Posterior vena cava (tissue), 2 donors: ENCODE measurements around the gene ERF. TPM values are rescaled to one million over a fixed set of nuclear protein-coding genes. Genes with fewer than 3 reads are reported as not detected.
A peak's percentile ranks its signal among the peaks of the same experiment; 100 is the strongest.

Source experiments
- DNase-seq: peaks from one replicate; pipeline ENCODE4 v3.0.0-alpha.2; 2020; ENCODE audit warnings: low spot score
- intact Hi-C, 2 donors: fragments of 100-400 bp; cut with DNase I; formaldehyde crosslinking; loops; one replicate each; pipeline versions ENCODE4 v1.14.1 to v1.14.2; 2022 to 2023
- total RNA-seq, 2 donors: library from RNA; stranded (reverse); fragmentation: NEBNext Ultra II Directional; extraction: Animal tissue kit (Norgen Biotek cat#: 25700); gene quantifications; one replicate each; pipeline ENCODE4 v1.2.1, GENCODE V29; 2021
- donor health status: DM: yes; HTN: yes; CAD: no.
- donor health status: DM: yes; HTN: yes; CAD: no.

ERF gene
- total RNA-seq, 2 donors from 2014 or later, result 47.9 to 54.5 TPM

DNA sequence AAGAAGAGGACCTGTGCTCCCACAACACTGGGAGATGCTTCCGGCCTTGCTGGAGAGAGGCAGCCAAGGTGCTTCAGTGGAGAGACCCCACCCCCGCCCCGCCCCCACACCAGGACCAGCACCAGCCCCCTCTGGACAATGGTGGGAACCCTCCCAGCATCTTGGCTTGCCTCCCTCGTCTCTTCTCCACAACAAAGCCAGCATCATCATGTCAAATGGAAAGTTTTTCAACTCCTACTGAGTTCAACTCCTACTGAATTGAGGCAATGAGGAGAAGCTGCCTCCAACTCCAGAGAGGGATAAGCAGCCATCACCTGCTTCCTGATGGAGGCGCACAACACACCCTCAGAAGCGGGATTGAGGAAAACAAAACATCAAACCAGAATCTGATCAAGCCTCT, 50.3 kb downstream of the ERF start:
- intact Hi-C loops, result no loop called here
- DNase-seq, result no peak

DNA sequence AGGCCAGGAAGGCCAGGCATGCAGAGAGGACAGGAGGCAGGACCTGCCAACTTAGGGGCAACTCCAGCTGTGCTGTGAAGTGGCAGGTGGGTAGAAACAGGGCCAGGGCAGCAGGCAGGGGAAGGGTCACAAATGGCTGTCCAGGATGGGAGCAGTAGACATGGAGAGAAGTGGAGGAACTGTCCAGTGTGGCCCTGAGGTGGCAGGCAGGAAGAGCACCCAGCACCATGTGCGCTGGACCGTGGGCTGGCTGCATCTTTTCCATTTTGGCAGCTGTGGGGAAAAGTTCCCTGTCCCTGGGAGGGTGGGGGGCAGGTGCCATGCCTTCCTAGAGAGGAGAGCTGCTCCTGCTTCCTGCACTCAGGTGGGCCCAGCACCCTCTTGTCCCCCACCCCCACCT, 51.2 kb downstream of the ERF start:
- intact Hi-C loops, result no loop called here
- no peak for DNase-seq

DNA sequence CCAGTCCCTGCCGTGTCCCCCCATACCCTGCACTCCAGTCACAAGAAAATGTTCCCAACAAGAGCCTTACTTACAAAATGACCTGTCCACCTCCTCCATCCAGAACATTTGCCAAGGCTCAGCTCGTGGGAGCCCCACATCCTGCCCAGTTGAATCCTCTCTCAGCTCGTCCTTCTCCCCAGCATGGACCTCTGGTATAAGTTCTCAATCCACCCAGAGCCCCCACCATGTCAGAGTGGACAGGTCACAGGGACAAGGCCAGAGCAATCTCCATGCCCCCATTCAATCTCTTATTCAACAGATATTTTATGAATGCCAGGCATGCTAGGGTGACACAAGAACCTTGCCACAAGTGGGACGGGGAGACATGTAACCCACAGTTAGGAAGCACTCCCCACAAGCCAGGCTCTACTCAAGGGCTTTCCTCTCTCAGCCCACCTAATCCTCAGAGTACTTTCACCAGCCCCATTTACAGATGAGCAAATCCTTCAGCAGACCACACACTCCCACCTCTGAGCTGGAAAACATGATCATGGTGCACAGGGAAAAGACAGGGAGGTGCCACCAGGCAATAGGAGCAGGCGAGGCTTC, 52.5 kb downstream of the ERF start:
- intact Hi-C loops, result no loop called here
- DNase-seq, result peak; percentile 58

DNA sequence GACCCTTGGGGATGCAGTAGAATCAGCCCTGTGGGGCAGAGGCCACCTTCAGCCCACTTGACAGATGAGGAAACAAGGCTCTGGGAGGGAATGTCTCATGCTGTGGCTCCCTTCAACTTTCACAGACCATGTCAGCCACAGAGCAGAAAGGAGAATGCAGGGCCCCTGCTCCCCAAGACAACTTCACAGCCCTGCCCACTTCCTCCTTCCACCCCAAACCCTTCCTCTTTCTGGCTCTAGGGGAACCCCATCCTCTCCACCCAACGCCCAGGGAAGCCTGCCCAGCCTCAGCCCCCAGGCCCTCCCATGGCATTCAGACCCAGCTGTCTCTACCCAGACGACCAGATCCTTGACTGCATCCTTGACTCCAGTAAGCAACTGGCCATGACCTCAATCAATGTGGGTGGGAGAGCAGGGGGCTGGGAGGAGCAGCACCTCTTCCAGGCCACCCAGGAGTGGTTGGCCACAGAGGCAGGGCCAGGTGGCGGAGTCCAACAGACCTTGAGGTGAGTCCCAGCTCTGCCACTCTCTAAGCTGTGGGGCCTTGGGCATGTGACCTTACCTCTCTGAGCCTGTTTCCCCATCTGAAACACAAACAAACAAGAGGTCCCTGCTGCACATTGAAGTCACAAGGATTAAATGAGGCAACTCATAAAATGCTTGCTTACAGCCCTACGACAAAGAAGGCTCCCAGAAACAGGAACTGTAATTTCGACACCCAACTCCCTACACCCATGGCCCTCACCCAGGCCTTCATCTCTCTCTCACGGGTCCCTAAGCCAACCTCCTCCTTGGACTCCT, 53.2 kb downstream of the ERF start:
- intact Hi-C loops, result no loop called here
- DNase-seq, result peak; percentile 80

DNA sequence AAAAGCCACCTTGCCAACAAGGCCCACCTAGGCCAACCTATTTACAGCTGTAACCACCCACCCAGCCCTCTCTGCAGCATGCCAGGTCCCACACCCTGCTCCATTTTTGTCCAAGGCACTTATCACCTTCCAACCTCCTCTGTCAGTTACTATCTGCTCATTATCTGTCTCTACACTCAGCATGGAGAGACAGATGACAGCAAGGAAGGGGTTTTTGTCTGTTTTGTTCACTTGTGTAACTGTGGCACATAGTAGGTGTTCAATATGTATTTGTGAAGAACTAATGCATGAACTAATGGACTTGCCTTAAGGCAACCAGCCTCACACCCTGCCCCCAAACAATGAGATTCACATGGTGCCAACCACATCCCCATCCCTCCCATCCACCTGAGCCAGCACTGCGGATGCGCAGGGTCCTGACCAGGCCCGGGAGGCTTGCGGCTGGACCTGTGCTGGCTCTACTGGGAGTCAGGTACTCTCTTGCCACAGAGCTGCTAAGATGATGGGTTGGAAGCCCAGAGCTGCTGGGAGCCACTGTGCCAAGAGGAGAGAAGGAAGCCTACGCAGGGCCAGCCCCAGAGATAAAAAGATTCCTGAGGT, 54.7 kb downstream of the ERF start:
- intact Hi-C loops, result no loop called here
- peak; percentile 48 for DNase-seq

DNA sequence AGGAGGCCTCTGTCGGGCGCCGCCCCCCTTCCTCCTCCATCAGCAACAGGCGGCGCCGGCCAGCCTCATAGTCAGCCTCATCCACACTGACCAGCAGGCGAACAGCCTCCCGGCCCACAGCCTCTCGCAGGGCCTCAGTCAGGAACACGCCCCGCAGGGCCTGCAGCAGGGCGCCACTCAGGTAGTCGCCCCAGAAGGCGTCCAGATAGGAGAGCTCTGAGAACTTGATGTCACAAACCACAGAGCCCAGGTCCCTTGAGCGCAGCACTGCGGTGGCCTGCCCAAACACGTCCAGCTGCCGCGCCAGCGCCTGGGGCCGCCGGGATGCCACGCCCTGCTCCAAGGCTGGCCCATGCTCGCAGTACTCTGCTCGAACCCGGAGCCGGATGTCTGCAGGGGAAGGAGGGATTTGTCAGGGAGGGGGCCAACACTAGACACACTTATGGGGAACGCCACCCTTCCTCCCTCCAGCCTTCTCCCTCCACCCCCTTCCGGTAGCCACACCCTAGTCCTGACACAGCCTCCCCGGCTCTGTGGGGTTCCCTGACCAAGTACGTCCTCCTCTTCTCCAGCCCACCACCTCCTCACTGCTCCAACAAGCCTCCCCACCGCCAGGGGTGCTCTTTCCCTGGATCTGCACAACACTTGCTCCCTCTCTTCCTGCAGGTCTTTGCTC, 55.4 kb downstream of the ERF start:
- intact Hi-C loops, result no loop called here
- peak; percentile 85 for DNase-seq

DNA sequence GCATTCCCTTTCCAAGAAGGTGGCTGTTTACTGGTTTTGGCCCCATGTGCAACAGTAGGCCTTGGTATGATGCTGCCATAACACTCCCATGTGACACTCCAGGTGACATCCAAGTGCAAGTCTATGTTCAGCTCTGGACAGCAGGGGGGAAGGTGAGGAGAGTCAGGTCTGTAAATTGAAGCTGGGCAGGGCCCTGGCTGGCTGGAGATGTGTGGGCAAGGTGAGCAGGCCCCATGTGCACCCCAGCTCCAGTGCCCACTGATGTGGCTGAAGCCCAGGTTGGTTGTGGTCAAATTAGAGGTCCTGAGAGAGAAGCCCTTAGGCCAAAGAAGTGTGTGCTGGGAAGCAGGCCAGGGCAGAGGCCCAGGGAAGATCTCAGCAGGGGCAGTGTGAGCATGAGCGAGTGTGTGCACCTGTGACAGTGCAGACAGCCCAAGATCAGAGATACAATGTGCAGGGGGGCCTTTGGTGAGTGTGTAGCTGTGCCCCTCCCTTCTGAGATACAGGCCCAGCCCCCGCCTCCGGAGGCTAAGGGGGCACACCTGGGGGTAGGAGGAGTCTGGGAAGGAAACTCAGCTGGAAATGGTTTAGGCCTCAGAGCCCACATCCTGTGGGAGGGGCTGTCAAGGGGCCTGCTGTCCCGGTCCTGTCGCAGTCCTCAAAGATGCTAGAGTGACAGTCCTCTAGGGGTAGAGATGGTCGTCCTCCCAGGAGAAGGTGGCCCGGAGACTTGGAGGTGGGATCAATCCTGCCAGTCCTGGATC, 56.1 kb downstream of the ERF start:
- intact Hi-C loops, result no loop called here
- peak; percentile 70 for DNase-seq

Other genes with a start within 250 kb of the ERF start
- 10 to 100 TPM; 11.3 to 13.4 TPM for gene GRIK5, start 184.9 kb downstream of the ERF start, total RNA-seq
- gene ZNF574, start 179.0 kb downstream of the ERF start, total RNA-seq, result 1 to 10 TPM; 7.6 to 9.1 TPM
- gene POU2F2, start 122.7 kb downstream of the ERF start, total RNA-seq, result 1 to 10 TPM; 2.1 to 3.1 TPM
- gene DEDD2, start 37.5 kb downstream of the ERF start, total RNA-seq, result 10 to 100 TPM; 12.2 to 13.0 TPM
- gene ZNF526, start 34.8 kb downstream of the ERF start, total RNA-seq, result 1 to 10 TPM; 8.2 to 8.7 TPM
- 10 to 100 TPM; 29.2 to 35.1 TPM for gene GSK3A, start 12.5 kb downstream of the ERF start, total RNA-seq
- 10 to 100 TPM; 57.7 to 79.0 TPM for gene CIC, start 14.1 kb upstream of the ERF start, total RNA-seq
- under 1 TPM in 1 of 2 donors, not detected in 1; 0.19 TPM for gene PRR19, start 47.0 kb upstream of the ERF start, total RNA-seq
- gene PAFAH1B3, start 47.5 kb upstream of the ERF start, total RNA-seq, result 1 to 10 TPM; 5.7 to 5.8 TPM
- gene TMEM145, start 58.2 kb upstream of the ERF start, total RNA-seq, result under 1 TPM in 1 of 2 donors, not detected in 1; 0.14 TPM
- 10 to 100 TPM; 16.8 to 20.4 TPM for gene MEGF8, start 70.5 kb upstream of the ERF start, total RNA-seq
- gene CNFN, start 135.2 kb upstream of the ERF start, total RNA-seq, result under 1 TPM; 0.52 to 0.88 TPM
- gene LIPE, start 172.3 kb upstream of the ERF start, total RNA-seq, result 1 to 10 TPM; 4.4 to 6.7 TPM
- gene CXCL17, start 187.8 kb upstream of the ERF start, total RNA-seq, result not detected